GM12865 (cell line): ENCODE measurements around the gene SSR4.
A peak's percentile ranks its signal among the peaks of the same experiment; 100 is the strongest.

ENCODE experiments used
- DNase-seq: peaks from one replicate; pipeline ENCODE4 v3.0.0; 2010; ENCODE audit warnings: low read depth
- H3K4me3 ChIP-seq: 2 replicates; pipeline ENCODE4 v1.5.1; 2011; ENCODE audit warnings: mild to moderate bottlenecking, low read depth, low read length, control low read depth
- TF ChIP-seq, protein P1 (sequence below): IDR thresholded peaks from 2 replicates; pipeline ENCODE4 v1.5.1; 2011; ENCODE audit warnings: low read length, control low read depth, low read depth, inconsistent platforms; ENCODE audit not compliant: insufficient read depth; ENCODE audit errors: missing control alignments

Gene SSR4

DNA sequence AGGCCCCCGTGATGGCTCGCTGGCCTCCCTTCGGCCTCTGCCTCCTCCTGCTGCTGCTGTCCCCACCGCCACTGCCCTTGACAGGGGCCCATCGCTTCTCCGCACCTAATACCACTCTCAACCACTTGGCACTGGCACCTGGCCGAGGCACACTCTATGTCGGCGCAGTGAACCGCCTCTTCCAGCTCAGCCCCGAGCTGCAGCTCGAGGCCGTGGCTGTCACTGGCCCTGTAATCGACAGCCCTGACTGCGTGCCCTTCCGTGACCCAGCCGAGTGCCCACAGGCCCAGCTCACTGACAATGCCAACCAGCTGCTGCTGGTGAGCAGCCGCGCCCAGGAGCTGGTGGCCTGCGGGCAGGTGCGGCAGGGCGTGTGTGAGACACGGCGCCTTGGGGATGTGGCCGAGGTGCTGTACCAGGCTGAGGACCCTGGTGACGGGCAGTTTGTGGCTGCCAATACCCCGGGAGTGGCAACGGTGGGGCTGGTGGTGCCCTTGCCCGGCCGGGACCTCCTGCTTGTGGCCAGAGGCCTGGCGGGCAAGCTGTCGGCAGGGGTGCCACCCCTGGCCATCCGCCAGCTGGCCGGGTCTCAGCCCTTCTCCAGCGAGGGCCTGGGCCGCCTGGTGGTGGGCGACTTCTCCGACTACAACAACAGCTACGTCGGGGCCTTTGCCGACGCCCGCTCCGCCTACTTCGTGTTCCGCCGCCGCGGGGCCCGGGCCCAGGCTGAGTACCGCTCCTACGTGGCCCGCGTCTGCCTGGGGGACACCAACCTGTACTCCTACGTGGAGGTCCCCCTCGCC lies 27.4 kb upstream of the SSR4 start:
- DNase-seq, result peak; percentile 0
- TF ChIP-seq, protein P1, sequence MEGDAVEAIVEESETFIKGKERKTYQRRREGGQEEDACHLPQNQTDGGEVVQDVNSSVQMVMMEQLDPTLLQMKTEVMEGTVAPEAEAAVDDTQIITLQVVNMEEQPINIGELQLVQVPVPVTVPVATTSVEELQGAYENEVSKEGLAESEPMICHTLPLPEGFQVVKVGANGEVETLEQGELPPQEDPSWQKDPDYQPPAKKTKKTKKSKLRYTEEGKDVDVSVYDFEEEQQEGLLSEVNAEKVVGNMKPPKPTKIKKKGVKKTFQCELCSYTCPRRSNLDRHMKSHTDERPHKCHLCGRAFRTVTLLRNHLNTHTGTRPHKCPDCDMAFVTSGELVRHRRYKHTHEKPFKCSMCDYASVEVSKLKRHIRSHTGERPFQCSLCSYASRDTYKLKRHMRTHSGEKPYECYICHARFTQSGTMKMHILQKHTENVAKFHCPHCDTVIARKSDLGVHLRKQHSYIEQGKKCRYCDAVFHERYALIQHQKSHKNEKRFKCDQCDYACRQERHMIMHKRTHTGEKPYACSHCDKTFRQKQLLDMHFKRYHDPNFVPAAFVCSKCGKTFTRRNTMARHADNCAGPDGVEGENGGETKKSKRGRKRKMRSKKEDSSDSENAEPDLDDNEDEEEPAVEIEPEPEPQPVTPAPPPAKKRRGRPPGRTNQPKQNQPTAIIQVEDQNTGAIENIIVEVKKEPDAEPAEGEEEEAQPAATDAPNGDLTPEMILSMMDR, result no peak
- no peak overlapping the region for H3K4me3 ChIP-seq

DNA sequence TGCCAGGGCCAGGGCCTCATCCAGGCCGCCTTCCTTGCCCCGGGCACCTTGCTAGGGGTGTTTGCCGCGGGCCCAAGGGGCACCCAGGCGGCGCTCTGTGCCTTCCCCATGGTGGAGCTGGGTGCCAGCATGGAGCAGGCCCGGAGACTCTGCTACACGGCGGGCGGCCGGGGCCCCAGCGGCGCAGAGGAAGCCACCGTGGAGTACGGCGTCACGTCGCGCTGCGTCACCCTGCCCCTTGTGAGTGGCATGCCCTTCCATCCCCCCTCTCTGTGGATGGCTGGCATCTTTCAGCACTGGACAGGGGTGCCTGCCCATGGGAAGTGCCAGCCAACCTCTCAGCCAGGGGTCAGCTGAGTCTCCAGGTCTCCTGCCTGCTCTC lies 26.8 kb upstream of the SSR4 start:
- DNase-seq, result no peak
- TF ChIP-seq, protein P1, result no peak
- no peak overlapping the region for H3K4me3 ChIP-seq

DNA sequence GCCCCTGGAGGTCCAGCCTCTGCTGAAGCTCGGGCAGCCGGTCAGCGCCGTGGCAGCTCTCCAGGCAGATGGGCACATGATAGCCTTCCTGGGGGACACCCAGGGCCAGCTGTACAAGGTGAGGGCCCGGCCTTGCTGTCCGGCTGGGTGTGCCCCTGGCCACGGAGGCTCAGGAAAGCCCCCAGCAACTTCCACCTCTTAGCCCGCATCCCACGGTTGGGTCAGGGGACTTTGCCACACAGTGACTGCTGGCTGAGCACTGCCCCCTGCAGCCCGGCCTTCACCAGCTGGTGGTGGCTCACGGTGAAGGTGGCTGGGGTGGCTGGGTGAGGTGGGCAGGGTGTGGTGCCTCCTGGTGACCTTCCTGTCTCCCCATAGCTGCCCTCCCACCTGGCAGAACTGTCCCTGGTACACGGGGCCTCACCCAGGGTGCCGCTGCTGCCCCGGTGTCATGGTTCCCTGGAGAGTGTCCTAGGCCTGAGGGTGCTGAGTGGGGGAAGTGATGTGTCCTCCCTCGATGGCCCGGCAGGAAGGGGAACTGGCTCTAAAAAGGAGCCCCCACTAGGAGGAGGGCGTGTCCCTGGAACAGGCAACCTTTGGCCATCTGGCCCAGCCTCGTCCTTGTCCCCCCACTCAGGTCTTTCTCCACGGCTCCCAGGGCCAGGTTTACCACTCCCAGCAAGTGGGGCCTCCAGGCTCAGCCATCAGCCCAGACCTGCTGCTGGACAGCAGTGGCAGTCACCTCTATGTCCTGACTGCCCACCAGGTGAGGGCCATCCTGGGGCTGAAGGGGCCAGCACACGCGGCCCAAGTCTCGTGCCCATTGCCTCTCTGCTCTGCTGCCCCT lies 25.9 kb upstream of the SSR4 start:
- H3K4me3 ChIP-seq, result no peak overlapping the region
- peak; percentile 0 for DNase-seq
- TF ChIP-seq, protein P1, result peak; percentile 1

DNA sequence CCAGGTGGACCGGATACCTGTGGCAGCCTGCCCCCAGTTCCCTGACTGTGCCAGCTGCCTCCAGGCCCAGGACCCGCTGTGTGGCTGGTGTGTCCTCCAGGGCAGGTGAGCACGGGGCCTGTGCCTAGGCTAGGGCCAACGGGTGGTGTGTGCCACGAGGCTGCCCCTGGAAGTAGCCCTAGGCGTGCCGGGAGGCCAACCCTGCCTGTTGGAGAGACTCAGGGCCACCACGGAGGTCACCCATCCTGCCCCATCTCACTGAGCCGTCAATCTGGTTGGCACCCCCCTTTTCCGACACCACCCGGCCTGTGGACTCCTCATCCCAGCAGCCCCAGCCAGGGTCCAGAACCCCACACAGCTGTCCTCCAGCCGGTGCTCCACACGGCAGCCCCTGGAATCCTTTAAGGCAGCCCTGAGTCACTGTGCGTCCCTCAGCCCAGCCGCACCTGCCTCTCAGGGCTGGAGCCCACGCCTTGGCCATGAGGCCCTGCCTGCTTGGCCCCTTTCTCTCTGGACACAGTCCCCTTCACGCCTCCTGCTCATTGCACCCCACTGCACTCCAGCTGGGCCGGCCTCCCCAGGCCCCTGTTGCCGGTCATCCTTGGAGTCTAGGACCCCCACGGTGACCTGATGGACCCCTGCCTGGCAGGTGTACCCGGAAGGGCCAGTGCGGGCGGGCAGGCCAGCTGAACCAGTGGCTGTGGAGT lies 25.2 kb upstream of the SSR4 start:
- TF ChIP-seq, protein P1, result no peak
- peak; percentile 0 for DNase-seq
- no peak overlapping the region for H3K4me3 ChIP-seq

DNA sequence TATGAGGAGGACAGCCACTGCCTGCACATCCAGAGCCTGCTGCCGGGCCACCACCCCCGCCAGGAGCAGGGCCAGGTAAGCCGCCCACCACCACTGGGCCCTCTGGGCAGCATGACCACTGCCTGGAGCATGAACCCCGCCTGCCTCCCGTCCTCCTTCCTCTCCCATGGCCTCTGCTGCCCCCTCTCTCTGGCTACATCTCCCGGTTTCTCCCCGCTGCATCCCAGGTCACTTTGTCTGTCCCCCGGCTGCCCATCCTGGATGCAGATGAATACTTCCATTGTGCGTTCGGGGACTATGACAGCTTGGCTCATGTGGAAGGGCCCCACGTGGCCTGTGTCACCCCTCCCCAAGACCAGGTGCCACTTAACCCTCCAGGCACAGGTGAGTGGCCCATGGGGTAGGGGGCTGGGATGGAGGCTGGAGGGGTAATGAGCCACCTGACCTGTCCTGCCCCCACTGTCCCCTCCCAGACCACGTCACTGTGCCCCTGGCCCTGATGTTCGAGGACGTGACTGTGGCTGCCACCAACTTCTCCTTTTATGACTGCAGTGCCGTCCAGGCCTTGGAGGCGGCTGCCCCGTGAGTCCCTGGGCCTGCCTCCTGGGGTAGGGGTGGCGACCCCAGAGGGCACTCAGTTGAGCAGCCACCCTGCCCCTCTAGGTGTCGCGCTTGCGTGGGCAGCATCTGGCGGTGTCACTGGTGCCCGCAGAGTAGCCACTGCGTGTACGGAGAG lies 24.4 kb upstream of the SSR4 start:
- TF ChIP-seq, protein P1, result no peak
- DNase-seq, result peak; percentile 0
- no peak overlapping the region for H3K4me3 ChIP-seq
